NCI-H526 (cell line): ENCODE measurements around the gene SGCD.
A peak's percentile ranks its signal among the peaks of the same experiment; 100 is the strongest.

Experiments
- DNase-seq, 2 experiments: peaks; one replicate each; lab custom pipeline; 2025; lab: John Stamatoyannopoulos, UW

The SGCD gene

GRCh38 chr5:156693113-156693512, 366.1 kb downstream of the SGCD start:
- DNase-seq: no peak

DNA sequence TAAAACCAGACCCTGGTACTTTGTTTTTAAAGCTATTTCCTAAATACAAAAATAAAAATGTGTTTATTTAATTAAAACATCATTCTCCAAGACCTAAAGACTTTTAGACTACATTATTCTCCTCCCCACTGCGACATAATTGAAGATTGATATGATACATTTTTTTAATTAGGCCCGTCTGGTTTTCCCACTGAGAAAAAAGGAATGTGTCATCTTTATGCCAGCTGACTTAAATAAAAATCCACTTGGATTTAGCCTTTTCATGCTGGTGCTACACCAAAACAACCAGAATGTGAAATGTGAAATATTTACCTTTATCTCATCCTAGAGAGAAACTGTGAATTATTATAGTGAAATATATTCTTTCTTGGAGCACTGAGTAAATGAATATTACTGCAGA, 367.6 kb downstream of the SGCD start:
- DNase-seq: no peak

- DNase-seq: no peak
These were observed 368.8 kb downstream of the SGCD start for GRCh38 chr5:156695774-156696173.

DNA sequence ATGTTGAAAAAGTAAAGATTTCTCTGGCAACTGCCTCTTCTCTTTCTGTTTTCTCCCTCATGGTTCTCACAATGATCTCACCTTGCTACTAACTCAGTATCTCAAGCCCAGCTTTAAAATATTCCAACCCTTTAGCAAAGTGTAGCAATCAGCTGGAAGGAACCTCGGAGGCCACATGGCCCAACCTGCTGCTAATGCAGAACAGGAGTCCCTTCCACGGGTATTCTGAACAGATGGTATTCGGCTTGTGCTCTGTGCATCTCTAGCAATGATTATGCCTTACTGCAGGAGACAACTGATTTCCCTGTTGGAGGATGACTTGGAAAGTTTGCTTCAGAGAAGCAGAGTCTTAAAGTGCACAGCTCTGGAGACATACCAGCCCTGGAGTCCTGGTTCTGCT, 371.4 kb downstream of the SGCD start:
- DNase-seq: no peak

- no peak for DNase-seq
These were observed 372.2 kb downstream of the SGCD start for GRCh38 chr5:156699147-156699546.

DNA sequence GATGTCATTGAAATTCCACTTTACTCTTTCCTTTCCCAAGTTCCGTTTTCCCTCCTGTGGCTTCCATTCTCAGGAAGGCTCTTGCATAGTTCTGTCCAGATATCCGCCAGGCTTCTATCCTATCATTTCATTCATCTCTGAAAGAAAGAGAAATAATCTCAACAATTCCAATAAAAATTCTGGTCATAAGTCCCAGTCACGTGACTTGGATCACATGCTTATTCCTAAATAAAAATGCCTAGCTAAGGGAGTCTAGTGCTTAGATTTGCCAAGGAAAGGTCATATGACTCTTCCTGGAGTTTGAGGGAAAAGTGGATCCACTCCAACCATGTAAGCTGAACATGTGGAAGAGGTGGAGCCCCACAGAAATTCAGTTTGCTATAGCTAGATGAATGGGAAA, 377.2 kb downstream of the SGCD start:
- no peak for DNase-seq

DNA sequence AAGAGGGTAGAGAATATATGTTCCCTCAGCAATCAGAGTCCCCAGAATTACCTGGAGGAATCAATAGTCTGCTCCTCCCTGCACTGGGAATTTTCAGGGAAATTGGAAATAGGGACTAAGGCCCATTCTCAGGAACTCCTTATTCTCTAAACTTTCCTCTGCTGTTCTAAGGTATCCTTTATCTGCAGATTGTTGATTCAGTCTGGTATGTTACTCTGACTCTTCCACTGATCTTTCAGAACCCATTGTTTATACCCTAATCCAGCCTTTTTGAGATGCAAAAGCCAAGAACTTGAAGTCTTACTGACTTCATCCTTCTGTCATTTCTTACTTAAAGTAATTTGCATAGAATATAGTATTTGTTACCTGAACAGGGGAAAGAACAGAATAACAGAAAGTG, 379.7 kb downstream of the SGCD start:
- DNase-seq: no peak

DNA sequence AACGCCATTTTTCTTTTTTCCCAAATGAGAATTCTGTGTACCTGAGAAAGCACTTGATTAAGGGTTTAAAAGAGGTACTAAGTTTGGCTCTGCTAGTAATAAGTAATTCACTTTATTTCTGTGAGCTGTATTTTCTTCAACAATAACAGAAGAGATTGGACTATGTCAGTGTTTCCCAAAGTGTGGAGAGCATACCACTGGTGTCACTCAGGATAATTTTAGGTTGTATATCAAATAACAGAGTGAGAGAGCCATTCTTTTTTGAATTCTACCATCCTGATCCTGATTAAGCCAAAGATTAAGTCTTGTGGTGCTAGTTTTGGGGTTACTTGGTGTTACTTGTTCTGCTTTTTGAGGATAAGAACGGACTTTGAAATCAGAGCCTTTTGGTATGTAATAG, 380.8 kb downstream of the SGCD start:
- no peak for DNase-seq

GRCh38 chr5:156715287-156715686, 388.3 kb downstream of the SGCD start:
- DNase-seq: no peak

DNA sequence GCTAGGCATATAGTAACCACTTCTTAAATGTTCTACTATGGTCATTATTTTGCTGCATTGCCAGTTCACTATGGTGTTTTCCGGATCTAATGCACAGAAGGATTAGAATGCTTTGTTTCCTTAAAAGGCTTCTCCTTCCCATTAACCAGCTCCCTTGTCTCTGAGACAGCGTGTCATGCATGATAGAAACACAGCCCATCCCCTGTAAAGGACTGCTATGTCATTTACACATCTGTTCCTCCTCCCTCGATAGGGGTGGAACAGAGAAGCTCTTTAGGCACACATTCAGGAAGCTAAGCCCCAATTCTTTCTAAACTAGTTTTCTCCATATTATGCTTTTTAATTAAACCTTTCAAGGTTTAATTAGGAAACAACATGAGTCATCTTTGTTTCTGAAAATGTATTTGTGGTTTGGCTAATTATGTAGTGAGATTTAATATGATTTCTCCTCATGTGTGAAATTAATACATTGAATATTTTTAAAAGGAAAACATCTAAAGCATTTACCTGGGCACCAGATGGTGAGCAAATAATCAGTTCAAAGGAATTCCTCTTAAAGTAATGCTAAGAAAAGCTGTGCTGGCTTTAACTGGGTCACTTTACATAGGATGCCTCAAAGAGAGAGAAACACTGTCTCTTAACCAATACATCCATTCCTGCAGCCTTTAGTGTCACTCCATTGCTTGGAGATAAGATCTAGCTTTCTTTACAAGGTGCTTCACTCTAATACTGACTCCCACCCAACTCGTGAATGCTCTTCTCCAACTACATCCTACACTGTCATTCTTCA, 389.8 kb downstream of the SGCD start:
- no peak for DNase-seq

GRCh38 chr5:156718985-156719384, 392.0 kb downstream of the SGCD start:
- no peak for DNase-seq

- DNase-seq: no peak
These were observed 395.4 kb downstream of the SGCD start for GRCh38 chr5:156722358-156722757.

DNA sequence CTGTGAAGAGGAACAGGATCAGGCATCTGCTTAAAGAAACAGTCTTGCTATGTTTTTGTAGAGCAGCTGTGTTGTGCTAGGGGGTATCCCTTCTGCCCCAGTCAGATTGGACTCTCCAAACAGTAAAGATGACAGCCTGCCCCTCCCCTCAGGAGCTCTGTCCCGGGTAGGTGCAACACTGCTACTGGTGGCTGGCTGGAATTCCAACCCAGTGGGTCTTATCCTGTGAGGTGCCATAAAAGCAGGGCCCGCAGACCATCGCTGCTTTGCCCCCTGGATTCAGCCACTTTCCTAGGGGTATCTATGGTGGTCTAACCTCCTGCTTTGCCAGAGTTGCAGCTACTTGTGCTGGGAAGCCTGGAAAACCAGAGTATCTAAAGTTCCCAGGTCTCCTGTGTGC, 408.5 kb downstream of the SGCD start:
- no peak for DNase-seq

GRCh38 chr5:156741516-156741915, 414.6 kb downstream of the SGCD start:
- DNase-seq: no peak

GRCh38 chr5:156753846-156754245, 426.9 kb downstream of the SGCD start:
- no peak for DNase-seq

- peak in 1 of 2 experiments; percentile 44 for DNase-seq
These were observed 428.6 kb downstream of the SGCD start for GRCh38 chr5:156755421-156756087.

DNA sequence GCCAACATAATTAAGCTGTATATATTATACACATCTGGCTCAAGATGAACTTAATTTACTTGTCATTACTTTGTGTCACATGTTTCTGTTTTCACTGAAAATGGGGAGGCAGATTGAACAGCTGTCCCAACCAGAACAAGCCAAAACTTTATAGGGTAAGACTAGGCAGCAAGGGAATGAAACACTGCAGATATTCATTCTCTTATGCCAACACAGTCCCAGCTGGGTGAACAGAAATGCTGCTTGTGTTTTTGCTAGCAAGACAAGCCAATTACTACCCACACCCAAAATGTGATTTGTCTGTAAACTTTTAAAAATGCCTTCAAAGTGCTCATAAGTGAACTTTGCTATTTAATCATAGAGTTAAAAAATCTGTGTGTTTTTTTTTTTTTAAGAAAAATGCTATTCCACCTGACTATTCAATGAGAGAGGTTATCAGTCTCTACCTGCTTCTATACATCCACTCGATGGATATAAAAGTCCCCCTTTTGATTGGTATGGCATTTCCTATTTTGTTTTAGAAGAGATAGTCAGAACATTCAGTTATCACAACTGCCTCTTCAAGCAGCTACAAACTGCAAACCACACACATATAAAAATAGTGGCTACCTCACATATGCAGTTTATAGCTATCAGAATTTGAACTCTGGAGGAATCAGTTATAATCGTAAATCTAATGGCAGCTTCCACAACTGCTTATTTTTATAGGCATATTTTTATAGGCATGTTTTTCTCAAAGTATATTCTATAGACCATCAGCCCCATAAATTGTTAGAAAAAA, 431.2 kb downstream of the SGCD start:
- DNase-seq: no peak

DNA sequence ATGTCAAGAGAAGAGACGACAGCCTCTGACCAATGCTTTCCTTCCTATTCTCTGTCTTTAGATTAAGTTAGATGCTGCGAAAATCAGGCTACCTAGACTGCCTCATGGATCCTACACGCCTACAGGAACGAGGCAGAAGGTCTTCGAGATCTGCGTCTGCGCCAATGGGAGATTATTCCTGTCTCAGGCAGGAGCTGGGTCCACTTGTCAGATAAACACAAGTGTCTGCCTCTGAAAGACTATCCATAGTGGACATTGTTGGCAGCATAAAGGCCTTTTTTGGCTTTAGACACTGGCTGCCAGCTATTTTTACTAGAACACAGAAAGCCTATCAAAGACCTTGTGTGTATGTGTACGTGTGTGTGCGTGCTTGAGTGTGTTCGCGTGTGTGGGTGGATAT, 432.2 kb downstream of the SGCD start:
- no peak for DNase-seq

DNA sequence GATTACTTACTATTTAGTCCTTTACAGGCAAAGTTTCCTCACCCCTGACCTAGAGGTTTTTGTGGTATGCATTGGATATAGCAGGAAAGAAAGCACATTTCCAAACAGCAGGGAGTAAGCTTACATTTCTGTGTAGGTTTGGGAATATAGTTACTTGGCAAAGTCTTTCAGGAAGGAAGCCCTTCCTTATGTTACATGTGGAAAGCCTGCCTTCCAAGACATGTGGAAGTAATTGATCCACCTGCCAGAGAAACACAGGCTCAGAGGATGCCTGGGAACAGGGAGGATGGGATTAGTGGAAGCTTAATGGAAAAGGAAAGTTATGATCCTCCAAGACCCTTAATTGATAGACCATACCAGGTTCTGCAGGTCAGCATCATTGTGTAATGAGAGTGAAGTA, 435.8 kb downstream of the SGCD start:
- no peak for DNase-seq

DNA sequence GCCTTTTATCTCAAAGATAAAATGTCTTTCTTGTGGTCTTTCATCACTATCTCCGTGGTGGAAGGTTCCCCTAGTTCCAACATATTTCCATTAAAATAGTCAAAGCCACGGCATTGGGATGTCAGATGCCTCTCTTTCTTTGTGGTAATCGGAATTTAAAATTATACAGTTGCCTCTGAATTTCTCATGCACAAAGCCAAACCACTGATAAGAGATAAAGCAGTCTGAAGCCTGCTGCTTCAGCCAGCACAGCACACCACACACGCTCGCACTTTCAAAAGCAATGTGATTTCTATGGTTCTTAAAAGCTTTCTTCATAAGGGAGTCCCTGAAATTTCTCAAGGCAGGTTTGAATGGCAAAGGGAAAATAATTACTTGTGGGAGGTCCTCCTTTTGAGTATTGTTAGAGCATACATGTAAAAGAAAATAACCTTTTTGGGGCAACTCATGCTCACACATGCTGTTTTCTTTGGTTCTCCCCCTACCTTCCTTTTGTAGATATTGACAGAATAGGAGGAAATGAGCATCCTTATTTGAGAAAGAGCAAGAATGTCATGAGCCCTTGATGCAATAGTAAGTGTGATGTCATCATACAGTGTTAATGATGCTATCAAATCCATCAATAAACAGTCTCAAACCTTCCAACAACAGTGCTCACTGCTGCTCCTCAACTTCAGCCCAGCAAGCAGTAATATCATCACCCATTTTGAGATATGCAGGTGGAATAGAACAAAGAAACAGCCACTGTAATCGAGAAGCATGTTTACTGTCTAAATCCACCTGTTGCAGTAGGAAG, 437.4 kb downstream of the SGCD start:
- no peak for DNase-seq

- no peak for DNase-seq
These were observed 447.3 kb downstream of the SGCD start for GRCh38 chr5:156774273-156774672.

GRCh38 chr5:156778139-156778706, 451.3 kb downstream of the SGCD start:
- DNase-seq: no peak
